Osteoblast (primary cell): ENCODE measurements around the gene INSIG2. TPM values are rescaled to one million over a fixed set of nuclear protein-coding genes. Genes with fewer than 3 reads are reported as not detected.

Experiments
- DNase-seq: peaks from one replicate; pipeline ENCODE4 v3.0.0; 2011; ENCODE audit warnings: low spot score, mixed read lengths; ENCODE audit not compliant: insufficient read length; ENCODE audit errors: missing footprints
- H2AFZ ChIP-seq: 2 replicates; pipeline ENCODE4 v1.6.0; 2011; ENCODE audit warnings: mild to moderate bottlenecking, low read length
- H3K27ac ChIP-seq: 2 replicates; pipeline ENCODE4 v1.5.1; 2011; ENCODE audit warnings: mild to moderate bottlenecking, low read depth, low read length, moderate library complexity
- H3K27me3 ChIP-seq: 2 replicates; pipeline ENCODE4 v1.6.0; 2012; ENCODE audit warnings: mild to moderate bottlenecking, control low read depth, inconsistent platforms, low read length, moderate library complexity; ENCODE audit not compliant: insufficient read depth
- H3K36me3 ChIP-seq: 2 replicates; pipeline ENCODE4 v1.5.1; 2011; ENCODE audit warnings: mild to moderate bottlenecking, low read length, control low read depth, moderate library complexity; ENCODE audit not compliant: insufficient read depth
- H3K4me1 ChIP-seq: 2 replicates; pipeline ENCODE4 v1.5.1; 2011; ENCODE audit warnings: mild to moderate bottlenecking, low read length, control low read depth, moderate library complexity; ENCODE audit not compliant: insufficient read depth
- H3K4me2 ChIP-seq: 2 replicates; pipeline ENCODE4 v1.6.0; 2011; ENCODE audit warnings: mild to moderate bottlenecking, low read length; ENCODE audit not compliant: insufficient read depth
- H3K4me3 ChIP-seq: fragments of 200-600 bp; sonication (generic); 3 replicates; pipeline ENCODE4 v1.5.1; 2012; ENCODE audit warnings: mild to moderate bottlenecking, low read length, inconsistent platforms; ENCODE audit not compliant: insufficient read depth
- H3K79me2 ChIP-seq: 2 replicates; pipeline ENCODE4 v1.6.0; 2012; ENCODE audit warnings: mild to moderate bottlenecking, low read length, control low read depth, inconsistent platforms; ENCODE audit not compliant: insufficient read depth
- H3K9me3 ChIP-seq: 2 replicates; pipeline ENCODE4 v1.5.1; 2011; ENCODE audit warnings: low read depth, low read length, control low read depth
- H4K20me1 ChIP-seq: 2 replicates; pipeline ENCODE4 v1.6.0; 2012; ENCODE audit warnings: mild to moderate bottlenecking, low read length, control low read depth; ENCODE audit not compliant: insufficient read depth
- total RNA-seq: library from RNA; depleted of rRNA; stranded (reverse); fragments of >200 nt; gene quantifications from 2 replicates; pipeline ENCODE4 v1.2.3, GENCODE V29; 2012
- TF ChIP-seq, protein P1 (sequence below): IDR thresholded peaks from 2 replicates; pipeline ENCODE4 v1.5.1; 2011; ENCODE audit warnings: mild to moderate bottlenecking, low read depth, low read length, moderate library complexity; ENCODE audit errors: extremely low read depth

INSIG2 gene
- total RNA-seq, 1 donor = 20.6 TPM

GRCh38 chr2:118062669-118063068, 25.6 kb upstream of the INSIG2 start:
- no peak for DNase-seq
- H3K79me2 ChIP-seq = no peaks in the 10 kb centered on the region
- no peaks in the 10 kb centered on the region for H3K9me3 ChIP-seq
- no peaks in the 10 kb centered on the region for H4K20me1 ChIP-seq
- H3K27me3 ChIP-seq = no peaks in the 10 kb centered on the region
- H3K36me3 ChIP-seq = no peaks in the 10 kb centered on the region
- peaks cover 30% of the 10 kb centered on the region for H3K4me1 ChIP-seq
- no peak overlapping the region for H3K27ac ChIP-seq
- no peak overlapping the region for H2AFZ ChIP-seq
- H3K4me2 ChIP-seq = no peak overlapping the region
- TF ChIP-seq, protein P1, sequence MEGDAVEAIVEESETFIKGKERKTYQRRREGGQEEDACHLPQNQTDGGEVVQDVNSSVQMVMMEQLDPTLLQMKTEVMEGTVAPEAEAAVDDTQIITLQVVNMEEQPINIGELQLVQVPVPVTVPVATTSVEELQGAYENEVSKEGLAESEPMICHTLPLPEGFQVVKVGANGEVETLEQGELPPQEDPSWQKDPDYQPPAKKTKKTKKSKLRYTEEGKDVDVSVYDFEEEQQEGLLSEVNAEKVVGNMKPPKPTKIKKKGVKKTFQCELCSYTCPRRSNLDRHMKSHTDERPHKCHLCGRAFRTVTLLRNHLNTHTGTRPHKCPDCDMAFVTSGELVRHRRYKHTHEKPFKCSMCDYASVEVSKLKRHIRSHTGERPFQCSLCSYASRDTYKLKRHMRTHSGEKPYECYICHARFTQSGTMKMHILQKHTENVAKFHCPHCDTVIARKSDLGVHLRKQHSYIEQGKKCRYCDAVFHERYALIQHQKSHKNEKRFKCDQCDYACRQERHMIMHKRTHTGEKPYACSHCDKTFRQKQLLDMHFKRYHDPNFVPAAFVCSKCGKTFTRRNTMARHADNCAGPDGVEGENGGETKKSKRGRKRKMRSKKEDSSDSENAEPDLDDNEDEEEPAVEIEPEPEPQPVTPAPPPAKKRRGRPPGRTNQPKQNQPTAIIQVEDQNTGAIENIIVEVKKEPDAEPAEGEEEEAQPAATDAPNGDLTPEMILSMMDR = no peak
- H3K4me3 ChIP-seq = no peak overlapping the region

DNA sequence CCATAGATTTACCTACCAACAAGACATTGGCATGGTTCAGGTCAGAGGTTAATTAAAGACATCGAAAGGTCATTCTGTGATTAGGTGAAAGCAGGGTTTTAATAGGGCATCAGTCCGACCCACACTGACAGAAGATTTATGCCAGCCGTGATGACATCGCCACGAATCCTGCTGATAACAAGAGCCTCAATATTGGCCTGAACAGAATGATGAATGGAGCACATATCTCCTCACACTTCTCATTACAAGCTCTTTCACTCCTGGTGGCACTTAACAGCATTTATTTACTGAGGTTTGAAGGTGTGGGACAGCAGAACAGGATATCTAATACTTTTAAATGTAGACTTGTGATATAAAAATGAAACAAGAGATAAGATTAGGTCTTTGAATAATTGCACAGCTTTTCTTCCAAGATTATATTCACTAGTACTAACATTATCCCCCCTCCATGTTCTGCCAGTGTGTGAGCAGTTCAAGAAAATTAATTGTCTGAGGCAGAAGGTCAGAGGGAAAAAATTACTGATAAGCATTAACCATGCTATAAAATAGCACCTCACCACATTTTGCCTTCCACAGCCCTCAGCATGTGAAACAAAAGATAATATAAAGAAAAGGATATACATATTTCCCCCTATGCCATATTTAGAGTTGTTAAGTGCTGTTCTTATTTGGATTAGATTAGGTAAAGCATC, 23.1 kb upstream of the INSIG2 start:
- Histone ChIP-seq H3K79me2 (no peaks in the 10 kb centered on the region), H3K9me3 (no peaks in the 10 kb centered on the region), H2AFZ (no peak overlapping the region), H3K27ac (no peak overlapping the region), H3K4me3 (no peak overlapping the region), H3K4me1 (peaks cover 20% of the 10 kb centered on the region), H3K27me3 (peaks cover 8% of the 10 kb centered on the region), H4K20me1 (no peaks in the 10 kb centered on the region), H3K4me2 (no peak overlapping the region), H3K36me3 (no peaks in the 10 kb centered on the region)
- no peak for DNase-seq
- TF ChIP-seq, protein P1 = no peak

DNA sequence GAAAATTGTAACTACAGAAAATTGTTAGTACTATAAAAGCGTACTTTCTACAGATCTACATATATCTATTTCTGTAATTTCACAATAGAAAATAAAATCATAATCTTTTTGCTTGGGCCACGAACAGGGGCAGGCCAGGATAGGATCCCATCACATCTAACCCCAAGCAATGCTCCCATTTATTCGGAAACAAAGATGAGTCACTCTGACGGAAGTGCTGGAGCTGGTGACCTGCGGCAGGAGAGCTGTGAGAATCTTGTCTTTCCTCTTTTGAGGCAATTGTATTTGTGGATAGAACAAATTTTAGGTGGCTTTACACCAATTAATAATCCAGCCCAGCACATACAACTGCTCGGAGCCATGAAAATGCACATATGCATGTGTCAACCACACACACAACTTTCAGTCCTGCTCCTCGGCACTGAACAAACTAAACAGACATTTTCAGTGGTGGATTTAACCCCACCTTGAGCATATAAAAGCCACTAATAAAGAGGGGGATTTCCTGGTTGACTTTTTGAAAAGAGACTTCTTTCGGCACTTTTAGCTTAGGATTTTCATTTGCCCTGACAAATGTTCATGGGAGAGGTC, 22.3 kb upstream of the INSIG2 start:
- Histone ChIP-seq H3K4me3 (no peak overlapping the region), H3K27me3 (peaks cover 8% of the 10 kb centered on the region), H3K4me2 (no peak overlapping the region), H3K4me1 (peaks cover 11% of the 10 kb centered on the region), H4K20me1 (no peaks in the 10 kb centered on the region), H3K27ac (no peak overlapping the region), H3K9me3 (no peaks in the 10 kb centered on the region), H3K36me3 (no peaks in the 10 kb centered on the region), H2AFZ (no peak overlapping the region), H3K79me2 (no peaks in the 10 kb centered on the region)
- no peak for DNase-seq
- TF ChIP-seq, protein P1 = no peak

- no peak overlapping the region for H3K4me3 ChIP-seq
- no peak for DNase-seq
- H3K9me3 ChIP-seq = no peaks in the 10 kb centered on the region
- no peaks in the 10 kb centered on the region for H3K79me2 ChIP-seq
- H3K4me1 ChIP-seq = no peaks in the 10 kb centered on the region
- no peak overlapping the region for H3K4me2 ChIP-seq
- no peak overlapping the region for H3K27ac ChIP-seq
- TF ChIP-seq, protein P1 = no peak
- H3K27me3 ChIP-seq = peaks cover 34% of the 10 kb centered on the region
- H4K20me1 ChIP-seq = no peaks in the 10 kb centered on the region
- H3K36me3 ChIP-seq = no peaks in the 10 kb centered on the region
- no peak overlapping the region for H2AFZ ChIP-seq
Measured at GRCh38 chr2:118077636-118078247, 10.5 kb upstream of the INSIG2 start.
